Measurements from ENCODE around the gene ANAPC10. TPM values are rescaled to one million over a fixed set of nuclear protein-coding genes. Genes with fewer than 3 reads are reported as not detected.

The ANAPC10 gene
- total RNA-seq, 1 experiment from 2014 or later = 27.2 TPM

- Histone ChIP-seq H3K4me2 (ENCODE audit: low read length) (no peak overlapping the region), H3K9me3 (ENCODE audit: control insufficient read depth in 1 of 2, insufficient read depth in 1 of 2, low read depth in 1 of 2, low read length in 2 of 2) (peaks cover 0 to 4% of the 10 kb centered on the region in 2 experiments; a peak in 1 of 4 replicates), H3K4me3 (replicated peaks in 1 of 2; ENCODE audit: low read depth in 1 of 2, low read length in 2 of 2) (no peak overlapping the region), H3K27ac (ENCODE audit: low read depth, low read length) (no peak overlapping the region), H3K9me2 (ENCODE audit: insufficient read depth) (no peaks in the 10 kb centered on the region), H4K20me1 (ENCODE audit: insufficient read depth) (no peaks in the 10 kb centered on the region), H3K79me2 (ENCODE audit: insufficient read depth, low read length) (peaks cover 86% of the 10 kb centered on the region), H3K9ac (ENCODE audit: low read length) (no peak overlapping the region), H3K4me1 (ENCODE audit: control insufficient read depth in 1 of 2, insufficient read depth in 2 of 2, low read length in 2 of 2) (no peaks in the 10 kb centered on the region; a peak in 1 of 4 replicates), H3K27me3 (ENCODE audit: insufficient read depth, low read length) (no peaks in the 10 kb centered on the region), H2AFZ (ENCODE audit: low read depth, low read length, poor library complexity, severe bottlenecking) (no peak overlapping the region), H3K36me3 (ENCODE audit: control insufficient read depth in 1 of 2, insufficient read depth in 2 of 2, low read length in 2 of 2) (peaks cover 3 to 23% of the 10 kb centered on the region in 2 experiments)
- no peak for TF ChIP-seq TCF7L2 (IDR thresholded peaks at IDR 0.05; ENCODE audit: borderline replicate concordance, extremely low read depth, insufficient read depth, insufficient read length)
- TF ChIP-seq SRF (IDR thresholded peaks at IDR 0.05; ENCODE audit: low read depth) = no peak
- no peak for TF ChIP-seq ATF3 (IDR thresholded peaks at IDR 0.05)
- no peak for TF ChIP-seq MAX (IDR thresholded peaks at IDR 0.05)
- TF ChIP-seq EZH2phosphoT487 (IDR thresholded peaks at IDR 0.05; ENCODE audit: borderline replicate concordance) = no peak
- TF ChIP-seq SIN3A (IDR thresholded peaks at IDR 0.05; ENCODE audit: low read depth) = no peak
- no peak for ATAC-seq
- CTCF ChIA-PET = no interaction called here
- POLR2A ChIA-PET = no interaction called here
- no peak for DNase-seq (ENCODE audit: low read depth, low spot score)
- BruUV-seq (replicated peaks) = no TSS peak
- RAD21 ChIA-PET (ENCODE audit: low non-redundant PET in 1 of 2, low total read pairs in 2 of 2, uncharacterized antibody in 2 of 2, unreplicated experiment in 2 of 2) = no interaction called here
- intact Hi-C loops (cut with micrococcal nuclease) = no loop called here
Observed at GRCh38 chr4:145090380-145090779, 7.6 kb downstream of the ANAPC10 start.

GRCh38 chr4:145083891-145084605 lies 13.9 kb downstream of the ANAPC10 start:
- no peaks in the 10 kb centered on the region for H3K9me3 ChIP-seq (ENCODE audit: control insufficient read depth in 1 of 2, insufficient read depth in 1 of 2, low read depth in 1 of 2, low read length in 2 of 2)
- DNase-seq (ENCODE audit: low read depth, low spot score) (peak; percentile 45), ATAC-seq (peak; percentile 94)
- H3K36me3 ChIP-seq (ENCODE audit: control insufficient read depth in 1 of 2, insufficient read depth in 2 of 2, low read length in 2 of 2) = peaks cover 0 to 2% of the 10 kb centered on the region in 2 experiments; a peak in 1 of 4 replicates
- peaks cover 60% of the 10 kb centered on the region for H3K79me2 ChIP-seq (ENCODE audit: insufficient read depth, low read length)
- intact Hi-C loops (cut with micrococcal nuclease) = no loop called here
- H3K27me3 ChIP-seq (ENCODE audit: insufficient read depth, low read length) = no peaks in the 10 kb centered on the region
- H3K27ac ChIP-seq (ENCODE audit: low read depth, low read length) = no peak overlapping the region
- no peak overlapping the region for H3K9ac ChIP-seq (ENCODE audit: low read length)
- peaks cover 7 to 9% of the 10 kb centered on the region in 2 experiments for H3K4me1 ChIP-seq (ENCODE audit: control insufficient read depth in 1 of 2, insufficient read depth in 2 of 2, low read length in 2 of 2)
- H2AFZ ChIP-seq (ENCODE audit: low read depth, low read length, poor library complexity, severe bottlenecking) = no peak overlapping the region
- H3K4me2 ChIP-seq (ENCODE audit: low read length) = peak overlapping the region; percentile 7; the same call in 1 of the 2 replicates
- H3K4me3 ChIP-seq (replicated peaks in 1 of 2; ENCODE audit: low read depth in 1 of 2, low read length in 2 of 2) = no peak overlapping the region
- ChIA-PET CTCF (interaction anchor here (1.0 kb wide), 1 partner anchor 22 kb away, joined by 3 read pairs; no protein-coding TSS in a partner anchor), RAD21 (ENCODE audit: low non-redundant PET in 1 of 2, low total read pairs in 2 of 2, uncharacterized antibody in 2 of 2, unreplicated experiment in 2 of 2) (no interaction called here), POLR2A (no interaction called here)
- TF ChIP-seq CEBPB (IDR thresholded peaks at IDR 0.05; ENCODE audit: low read depth) = 0 out of 2 replicates have a peak, but pooled peaks have one; percentile 52
- no peak for TF ChIP-seq ZBTB33 (IDR thresholded peaks at IDR 0.05; ENCODE audit: extremely low read depth, insufficient replicate concordance, low read length)
- H4K20me1 ChIP-seq (ENCODE audit: insufficient read depth) = no peaks in the 10 kb centered on the region
- H3K9me2 ChIP-seq (ENCODE audit: insufficient read depth) = no peaks in the 10 kb centered on the region
- no TSS peak for BruUV-seq (replicated peaks)

Measured in HCT116 (cell line).